A549 (cell line): ENCODE data around the gene AUTS2. TPM values are rescaled to one million over a fixed set of nuclear protein-coding genes. Genes with fewer than 3 reads are reported as not detected.

Experiments
- ATAC-seq, 2 experiments: fragments of 200-7000 bp in 1 of 2; fragments of >200 bp in 1 of 2; cut with Nextera tagmentation in 1 of 2; cut with Tn5 transposase in 1 of 2; 3 replicates each; pipeline versions ENCODE4 v1.8.0 to v1.9.1; 2018 to 2020; ENCODE audit warnings: mild to moderate bottlenecking in 1 of 2, moderate library complexity in 1 of 2
- CTCF ChIA-PET: fragments of 300-600 bp; sonication (Branson Sonifier 250); formaldehyde crosslinking; extraction: SDS; loops from one replicate; lab custom pipeline; 2021; ENCODE audit warnings: antibody characterized with exemption, inconsistent platforms; lab: Yijun Ruan, JAX
- POLR2A ChIA-PET: fragments of 350-600 bp; formaldehyde crosslinking; extraction: SDS; loops from one replicate; lab custom pipeline; 2021; ENCODE audit warnings: antibody characterized with exemption, inconsistent platforms; lab: Yijun Ruan, JAX
- DNase-seq, 2 experiments: peaks; one replicate each; pipeline versions ENCODE4 v3.0.0 to v3.0.0-alpha.2; 2011 to 2016; ENCODE audit warnings: low read depth in 1 of 2, low spot score in 1 of 2
- FAIRE-seq: peaks from 2 replicates; lab custom pipeline; 2011; peaks lifted over from hg19 to GRCh38; lab: Jason Lieb, UNC
- H3K27ac ChIP-seq, 2 experiments: fragments of >200 bp; sonication (Bioruptor Twin); formaldehyde crosslinking; 3 replicates each; pipeline ENCODE4 v1.5.1; 2016 to 2017
- H3K4me1 ChIP-seq: fragments of >200 bp; sonication (Bioruptor Twin); formaldehyde crosslinking; 3 replicates; pipeline ENCODE4 v1.6.1; 2016
- H3K4me2 ChIP-seq: fragments of >200 bp; sonication (Bioruptor Twin); formaldehyde crosslinking; 3 replicates; pipeline ENCODE4 v1.6.1; 2016
- H3K4me3 ChIP-seq: fragments of >200 bp; sonication (Bioruptor Twin); formaldehyde crosslinking; 3 replicates; pipeline ENCODE4 v1.5.1; 2016
- H3K9me3 ChIP-seq: fragments of >200 bp; sonication (Bioruptor Twin); formaldehyde crosslinking; 3 replicates; pipeline ENCODE4 v1.6.1; 2016
- CBX2 ChIP-seq: fragments of 200-600 bp; sonication (generic); IDR thresholded peaks from 2 replicates; pipeline ENCODE4 v1.6.1; 2016; ENCODE audit warnings: low read depth, mild to moderate bottlenecking, borderline replicate concordance
- CBX8 ChIP-seq: fragments of 200-600 bp; sonication (generic); IDR thresholded peaks from 2 replicates; pipeline ENCODE4 v1.6.1; 2016
- CEBPB ChIP-seq, 2 experiments: fragments of >200 bp in 1 of 2; sonication (Bioruptor Twin) in 1 of 2; formaldehyde crosslinking in 1 of 2; IDR thresholded peaks; 2 replicates each; pipeline ENCODE4 v1.6.1; 2012 to 2016
- CHD2 ChIP-seq: fragments of 150-350 bp; IDR thresholded peaks from 2 replicates; pipeline ENCODE4 v1.6.1; 2014; ENCODE audit warnings: low read length; ENCODE audit not compliant: partially characterized antibody
- CHD4 ChIP-seq: fragments of 200-600 bp; sonication (generic); IDR thresholded peaks from 2 replicates; pipeline ENCODE4 v1.6.1; 2016; ENCODE audit warnings: antibody characterized with exemption, mild to moderate bottlenecking, borderline replicate concordance
- FOXS1 ChIP-seq: fragments of 250-450 bp; sonication (Bioruptor Pico); IDR thresholded peaks from 2 replicates; pipeline ENCODE4 v1.5.0; 2020; ENCODE audit warnings: mild to moderate bottlenecking, moderate library complexity
- GATA3 ChIP-seq: IDR thresholded peaks from 2 replicates; pipeline ENCODE4 v1.6.1; 2012; ENCODE audit warnings: borderline replicate concordance
- HOXA7 ChIP-seq: fragments of 250-450 bp; sonication (Bioruptor Pico); IDR thresholded peaks from 2 replicates; pipeline ENCODE4 v1.5.0; 2020; ENCODE audit warnings: mild to moderate bottlenecking, moderate library complexity
- HOXB13 ChIP-seq: fragments of 250-450 bp; sonication (Bioruptor Pico); IDR thresholded peaks from 2 replicates; pipeline ENCODE4 v1.5.0; 2020; ENCODE audit warnings: low read depth, mild to moderate bottlenecking, moderate library complexity
- JUN ChIP-seq, 2 experiments: fragments of >200 bp; sonication (Bioruptor Twin); formaldehyde crosslinking; IDR thresholded peaks; 2 replicates in 1 of 2; 3 replicates in 1 of 2; pipeline ENCODE4 v1.6.1; 2016 to 2017
- KDM5A ChIP-seq: fragments of 200-600 bp; sonication (generic); IDR thresholded peaks from 2 replicates; pipeline ENCODE4 v1.6.1; 2016; ENCODE audit warnings: antibody characterized with exemption, mild to moderate bottlenecking
- MAFK ChIP-seq: fragments of 450-650 bp; IDR thresholded peaks from 2 replicates; pipeline ENCODE4 v1.6.1; 2014; ENCODE audit not compliant: partially characterized antibody
- MAZ ChIP-seq: fragments of 150-350 bp; IDR thresholded peaks from 2 replicates; pipeline ENCODE4 v1.6.1; 2014; ENCODE audit warnings: antibody characterized with exemption, low read depth, low read length, borderline replicate concordance
- NFE2L2 ChIP-seq: fragments of 150-350 bp; conservative IDR thresholded peaks from 2 replicates; pipeline ENCODE4 v1.6.1; 2014; ENCODE audit warnings: low read length
- RCOR1 ChIP-seq: fragments of 150-350 bp; IDR thresholded peaks from 2 replicates; pipeline ENCODE4 v1.6.1; 2014; ENCODE audit warnings: antibody characterized with exemption, low read length, low read depth
- RNF2 ChIP-seq: fragments of 200-600 bp; sonication (generic); IDR thresholded peaks from 2 replicates; pipeline ENCODE4 v1.6.1; 2016; ENCODE audit warnings: low read depth, mild to moderate bottlenecking, antibody characterized with exemption, moderate library complexity, borderline replicate concordance
- TP53 ChIP-seq: fragments of 250-450 bp; sonication (Bioruptor Pico); IDR thresholded peaks from 2 replicates; pipeline ENCODE4 v1.5.0; 2021; ENCODE audit warnings: mild to moderate bottlenecking, moderate library complexity
- ZC3H11A ChIP-seq: fragments of 450-650 bp; IDR thresholded peaks from 2 replicates; pipeline ENCODE4 v1.6.1; 2014; ENCODE audit warnings: antibody characterized with exemption, mild to moderate bottlenecking
- WGBS: methylation state at CpG from one replicate; pipeline ENCODE4 v1.1.6; 2017; ENCODE audit errors: missing lambda C conversion rate; 5-methylcytosine and 5-hydroxymethylcytosine counted together
- polyA plus RNA-seq, 4 experiments: library from polyadenylated mRNA; depleted of rRNA in 3 of 4; stranded (reverse); fragments of >200 nt; fragmentation: RNase III in 1 of 4; extraction: RNeasy Plus Mini Kit Qiagen cat#74134 plus additional on column Dnase treatment in 1 of 4; gene quantifications; 2 replicates in 3 of 4; 3 replicates in 1 of 4; pipeline ENCODE4 v1.2.3, GENCODE V29; 2011 to 2017
- TF ChIP-seq, protein P1 (sequence below): fragments of >200 bp; sonication (Bioruptor Twin); formaldehyde crosslinking; IDR thresholded peaks from 3 replicates; pipeline ENCODE4 v1.6.1; 2016
- TF ChIP-seq, protein P2 (sequence below): fragments of 450-650 bp; IDR thresholded peaks from 2 replicates; pipeline ENCODE4 v1.6.1; 2014; ENCODE audit warnings: antibody characterized with exemption
- TF ChIP-seq, protein P3 (sequence below): fragments of 250-450 bp; sonication (Bioruptor Pico); IDR thresholded peaks from 2 replicates; pipeline ENCODE4 v1.5.0; 2021; ENCODE audit warnings: mild to moderate bottlenecking, moderate library complexity, borderline replicate concordance
- TF ChIP-seq, protein P4 (sequence below): fragments of 200-600 bp; sonication (generic); IDR thresholded peaks from 2 replicates; pipeline ENCODE4 v1.6.1; 2016; ENCODE audit warnings: antibody characterized with exemption, mild to moderate bottlenecking, moderate library complexity

AUTS2 gene
- polyA plus RNA-seq, 2 of the 4 experiments (the other 2 are of a cell fraction), result 1.6 to 3.6 TPM

DNA sequence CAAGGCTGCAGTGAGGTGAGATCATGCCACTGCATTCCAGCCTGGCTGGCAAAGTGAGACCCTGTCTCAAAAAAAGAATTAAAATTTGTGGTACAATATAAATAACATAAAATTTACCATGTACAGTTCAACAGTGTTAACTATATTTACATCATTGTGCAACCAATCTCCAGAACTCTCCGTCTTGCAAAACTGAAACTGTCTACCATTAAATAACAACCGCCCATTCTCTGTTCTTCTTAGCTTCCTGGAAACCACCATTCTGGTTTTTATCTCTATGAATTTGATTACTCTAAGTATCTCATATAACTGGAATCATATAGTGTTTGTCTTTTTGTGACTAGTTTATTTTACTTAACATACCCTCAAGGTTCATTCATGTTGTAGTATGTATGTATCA is 167.6 kb downstream of the AUTS2 start:
- DNase-seq, result no peak
- WGBS, result 74% methylated on average over 2 of the region's 2 CpGs
- Histone ChIP-seq H3K4me1 (no peaks in the 10 kb centered on the region), H3K4me2 (no peak overlapping the region), H3K9me3 (no peaks in the 10 kb centered on the region), H3K27ac (no peak overlapping the region)
- ChIA-PET CTCF (interaction anchor here (0.6 kb wide), 1 partner anchor 658 kb away, joined by 3 read pairs; no protein-coding TSS in a partner anchor), POLR2A (no interaction called here)
- TF ChIP-seq ZC3H11A, result no peak
- TF ChIP-seq CHD4, result no peak
- TF ChIP-seq RCOR1, result no peak
- TF ChIP-seq HOXB13, result no peak
- TF ChIP-seq, protein P1, sequence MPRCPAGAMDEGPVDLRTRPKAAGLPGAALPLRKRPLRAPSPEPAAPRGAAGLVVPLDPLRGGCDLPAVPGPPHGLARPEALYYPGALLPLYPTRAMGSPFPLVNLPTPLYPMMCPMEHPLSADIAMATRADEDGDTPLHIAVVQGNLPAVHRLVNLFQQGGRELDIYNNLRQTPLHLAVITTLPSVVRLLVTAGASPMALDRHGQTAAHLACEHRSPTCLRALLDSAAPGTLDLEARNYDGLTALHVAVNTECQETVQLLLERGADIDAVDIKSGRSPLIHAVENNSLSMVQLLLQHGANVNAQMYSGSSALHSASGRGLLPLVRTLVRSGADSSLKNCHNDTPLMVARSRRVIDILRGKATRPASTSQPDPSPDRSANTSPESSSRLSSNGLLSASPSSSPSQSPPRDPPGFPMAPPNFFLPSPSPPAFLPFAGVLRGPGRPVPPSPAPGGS, result no peak
- no peak for TF ChIP-seq KDM5A
- TF ChIP-seq, all 56 proteins: peak for 0
- FAIRE-seq (no peak), ATAC-seq (no peak)
- no peak overlapping the region for H3K4me3 ChIP-seq

DNA sequence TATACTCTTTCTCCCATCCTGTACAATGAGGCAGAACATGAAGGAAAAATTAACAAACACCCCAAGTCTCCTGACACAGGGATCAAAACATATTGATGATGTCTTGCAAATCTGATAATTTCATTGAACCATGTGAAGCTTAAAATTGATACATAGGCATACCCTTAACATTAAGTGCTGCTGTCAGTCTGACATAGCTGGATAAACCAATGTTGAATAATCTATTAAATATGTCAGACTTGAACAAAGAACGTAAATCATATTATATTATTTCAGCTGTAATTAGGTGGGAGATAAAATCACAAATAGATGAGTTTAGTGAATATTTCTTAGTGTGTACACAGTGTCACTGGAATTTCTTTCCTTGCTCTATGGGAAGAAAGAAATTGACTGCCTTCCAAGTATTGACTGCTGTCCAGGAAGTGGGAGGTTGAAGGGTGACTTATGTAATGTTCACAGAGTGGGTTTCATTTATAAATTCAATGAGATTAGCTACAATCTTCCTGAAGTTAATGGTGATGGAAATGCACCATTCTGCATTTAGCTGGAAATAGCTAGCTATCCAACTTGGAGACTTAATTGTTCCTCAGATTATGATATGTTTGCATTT is 170.8 kb downstream of the AUTS2 start:
- H3K27ac ChIP-seq, result no peak overlapping the region

More for the DNA sequence above, 170.8 kb downstream of the AUTS2 start:
- Histone ChIP-seq H3K4me3 (no peak overlapping the region), H3K4me2 (no peak overlapping the region), H3K9me3 (no peaks in the 10 kb centered on the region), H3K4me1 (peaks cover 23% of the 10 kb centered on the region)
- FAIRE-seq (no peak), DNase-seq (no peak), ATAC-seq (no peak)
- ChIA-PET CTCF (no interaction called here), POLR2A (no interaction called here)
- WGBS, result 49% methylated on average over 1 of the region's 1 CpG
- TF ChIP-seq RNF2 (no peak), FOXS1 (CRISPR knock-in tag) (no peak), CHD4 (no peak), HOXB13 (no peak), RCOR1 (no peak), CHD2 (no peak), JUN (IDR thresholded peaks at IDR 0.05) (no peak), GATA3 (no peak), HOXA7 (CRISPR knock-in tag) (no peak), TP53 (no peak), MAFK (no peak), MAZ (no peak), CEBPB (IDR thresholded peaks at IDR 0.05) (no peak), CBX8 (no peak), NFE2L2 (no peak), CBX2 (no peak)
- TF ChIP-seq, protein P2, sequence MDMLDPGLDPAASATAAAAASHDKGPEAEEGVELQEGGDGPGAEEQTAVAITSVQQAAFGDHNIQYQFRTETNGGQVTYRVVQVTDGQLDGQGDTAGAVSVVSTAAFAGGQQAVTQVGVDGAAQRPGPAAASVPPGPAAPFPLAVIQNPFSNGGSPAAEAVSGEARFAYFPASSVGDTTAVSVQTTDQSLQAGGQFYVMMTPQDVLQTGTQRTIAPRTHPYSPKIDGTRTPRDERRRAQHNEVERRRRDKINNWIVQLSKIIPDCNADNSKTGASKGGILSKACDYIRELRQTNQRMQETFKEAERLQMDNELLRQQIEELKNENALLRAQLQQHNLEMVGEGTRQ, result no peak
- TF ChIP-seq, protein P3, sequence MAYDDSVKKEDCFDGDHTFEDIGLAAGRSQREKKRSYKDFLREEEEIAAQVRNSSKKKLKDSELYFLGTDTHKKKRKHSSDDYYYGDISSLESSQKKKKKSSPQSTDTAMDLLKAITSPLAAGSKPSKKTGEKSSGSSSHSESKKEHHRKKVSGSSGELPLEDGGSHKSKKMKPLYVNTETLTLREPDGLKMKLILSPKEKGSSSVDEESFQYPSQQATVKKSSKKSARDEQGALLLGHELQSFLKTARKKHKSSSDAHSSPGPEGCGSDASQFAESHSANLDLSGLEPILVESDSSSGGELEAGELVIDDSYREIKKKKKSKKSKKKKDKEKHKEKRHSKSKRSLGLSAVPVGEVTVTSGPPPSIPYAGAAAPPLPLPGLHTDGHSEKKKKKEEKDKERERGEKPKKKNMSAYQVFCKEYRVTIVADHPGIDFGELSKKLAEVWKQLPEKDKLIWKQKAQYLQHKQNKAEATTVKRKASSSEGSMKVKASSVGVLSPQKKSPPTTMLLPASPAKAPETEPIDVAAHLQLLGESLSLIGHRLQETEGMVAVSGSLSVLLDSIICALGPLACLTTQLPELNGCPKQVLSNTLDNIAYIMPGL, result no peak
- TF ChIP-seq, protein P4, sequence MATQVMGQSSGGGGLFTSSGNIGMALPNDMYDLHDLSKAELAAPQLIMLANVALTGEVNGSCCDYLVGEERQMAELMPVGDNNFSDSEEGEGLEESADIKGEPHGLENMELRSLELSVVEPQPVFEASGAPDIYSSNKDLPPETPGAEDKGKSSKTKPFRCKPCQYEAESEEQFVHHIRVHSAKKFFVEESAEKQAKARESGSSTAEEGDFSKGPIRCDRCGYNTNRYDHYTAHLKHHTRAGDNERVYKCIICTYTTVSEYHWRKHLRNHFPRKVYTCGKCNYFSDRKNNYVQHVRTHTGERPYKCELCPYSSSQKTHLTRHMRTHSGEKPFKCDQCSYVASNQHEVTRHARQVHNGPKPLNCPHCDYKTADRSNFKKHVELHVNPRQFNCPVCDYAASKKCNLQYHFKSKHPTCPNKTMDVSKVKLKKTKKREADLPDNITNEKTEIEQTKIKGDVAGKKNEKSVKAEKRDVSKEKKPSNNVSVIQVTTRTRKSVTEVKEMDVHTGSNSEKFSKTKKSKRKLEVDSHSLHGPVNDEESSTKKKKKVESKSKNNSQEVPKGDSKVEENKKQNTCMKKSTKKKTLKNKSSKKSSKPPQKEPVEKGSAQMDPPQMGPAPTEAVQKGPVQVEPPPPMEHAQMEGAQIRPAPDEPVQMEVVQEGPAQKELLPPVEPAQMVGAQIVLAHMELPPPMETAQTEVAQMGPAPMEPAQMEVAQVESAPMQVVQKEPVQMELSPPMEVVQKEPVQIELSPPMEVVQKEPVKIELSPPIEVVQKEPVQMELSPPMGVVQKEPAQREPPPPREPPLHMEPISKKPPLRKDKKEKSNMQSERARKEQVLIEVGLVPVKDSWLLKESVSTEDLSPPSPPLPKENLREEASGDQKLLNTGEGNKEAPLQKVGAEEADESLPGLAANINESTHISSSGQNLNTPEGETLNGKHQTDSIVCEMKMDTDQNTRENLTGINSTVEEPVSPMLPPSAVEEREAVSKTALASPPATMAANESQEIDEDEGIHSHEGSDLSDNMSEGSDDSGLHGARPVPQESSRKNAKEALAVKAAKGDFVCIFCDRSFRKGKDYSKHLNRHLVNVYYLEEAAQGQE, result no peak
- TF ChIP-seq, all 56 proteins: peak for 0
